ENCODE results near the gene SOX3.

The SOX3 gene

DNA sequence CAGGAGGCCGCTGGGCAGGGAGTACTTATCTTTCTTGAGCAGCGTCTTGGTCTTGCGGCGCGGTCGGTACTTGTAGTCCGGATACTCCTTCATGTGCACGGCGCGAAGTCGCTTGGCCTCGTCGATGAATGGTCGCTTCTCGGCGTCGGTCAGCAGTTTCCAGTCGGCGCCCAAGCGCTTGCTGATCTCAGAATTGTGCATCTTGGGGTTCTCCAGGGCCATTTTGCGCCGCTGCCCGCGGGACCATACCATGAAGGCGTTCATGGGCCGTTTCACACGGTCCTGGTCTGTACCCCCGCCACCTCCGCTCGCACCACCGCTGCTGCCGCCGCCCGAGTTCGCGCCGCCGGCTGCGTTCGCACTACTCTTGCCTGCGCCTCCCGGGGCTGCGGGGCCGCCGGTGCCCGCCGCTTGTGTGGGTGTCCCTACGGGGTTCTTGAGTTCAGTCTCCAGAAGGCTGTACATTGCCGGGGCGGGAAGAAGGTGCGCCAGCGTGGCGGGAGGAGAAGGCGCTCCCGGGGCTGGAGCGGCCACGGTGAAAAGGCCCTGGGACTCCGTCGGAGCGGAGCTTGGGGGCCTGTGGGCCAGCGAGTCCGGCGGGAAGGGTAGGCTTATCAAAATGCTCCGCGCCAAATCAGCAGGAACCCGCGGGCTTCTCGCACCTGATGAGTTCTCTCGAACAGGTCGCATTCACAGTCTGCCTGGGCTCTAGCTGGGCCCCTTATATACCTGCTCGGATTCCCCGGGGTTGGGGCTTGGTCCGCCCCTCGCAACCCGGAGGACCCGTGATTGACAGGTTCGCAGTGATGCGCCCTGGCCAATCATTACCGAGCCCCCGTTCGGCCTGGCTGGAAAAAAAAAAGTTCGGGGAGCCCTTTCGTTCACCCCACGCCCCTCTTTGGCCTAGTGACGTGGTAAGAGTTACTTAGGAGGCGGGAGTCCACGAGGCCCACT is at the start of gene SOX3:
Gene SOX3, minus strand, starts transcription at position 699 of the 954 bp plus-strand sequence. Its CDS starts 9 bp downstream, at position 690.
- peak; percentile 56 for DNase-seq

DNA sequence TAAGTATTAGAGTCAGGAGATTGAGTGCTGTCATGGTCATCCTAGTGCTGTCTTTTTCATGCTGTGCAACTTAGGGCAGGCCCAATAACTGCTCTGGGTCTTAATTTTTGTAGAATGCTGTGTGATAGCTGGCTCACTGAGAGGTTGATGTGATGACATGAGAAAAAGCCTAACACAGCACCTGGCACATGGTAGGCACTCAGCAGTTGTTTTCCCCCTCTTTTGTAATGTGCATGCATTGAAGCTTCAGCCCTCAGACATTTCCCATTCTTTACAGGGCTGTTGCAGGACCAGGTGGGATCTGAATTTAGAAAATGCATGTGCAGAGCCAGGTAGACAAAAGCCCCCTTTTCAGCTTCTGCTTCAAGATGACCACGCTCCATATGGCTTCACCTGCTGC is 44.1 kb upstream of the SOX3 start:
- DNase-seq, result no peak

DNA sequence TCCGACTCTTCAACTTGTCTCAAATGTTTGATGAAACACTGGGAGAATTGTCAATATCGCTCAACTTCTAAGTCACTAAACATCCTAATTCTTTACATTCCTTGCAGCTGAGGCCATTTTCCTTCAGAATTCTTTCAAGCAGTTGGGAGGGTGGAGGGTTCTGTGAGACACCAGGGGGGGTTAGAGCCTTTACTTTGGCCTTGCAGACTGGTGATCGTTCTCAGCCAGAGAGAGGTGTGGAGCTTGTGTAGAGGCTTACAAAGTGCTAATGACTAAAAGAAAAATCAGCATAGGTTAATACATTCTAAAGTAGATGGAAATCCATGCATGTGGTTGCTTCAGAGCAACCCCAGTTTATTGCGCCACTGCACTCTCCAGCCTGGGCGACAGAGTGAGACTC is 21.3 kb upstream of the SOX3 start:
- no peak for DNase-seq

DNA sequence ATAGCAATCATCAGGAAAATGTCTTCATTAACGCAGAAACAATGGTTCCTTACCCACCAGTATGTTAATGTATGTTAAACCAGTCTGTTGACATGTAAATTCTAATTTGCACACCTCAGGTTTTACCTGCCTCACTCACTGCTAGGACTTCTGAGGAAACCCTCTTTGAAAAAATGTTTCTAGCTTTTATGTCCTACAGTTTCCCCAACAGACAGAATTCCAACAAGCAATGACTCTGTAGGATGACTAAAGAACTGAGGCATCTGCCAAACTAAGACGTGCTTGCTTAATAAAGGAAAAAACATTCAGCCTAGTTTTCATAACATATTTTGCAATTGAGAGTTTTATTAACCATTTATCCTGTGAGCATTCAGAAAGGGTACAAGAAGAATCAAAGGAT is 20.6 kb upstream of the SOX3 start:
- DNase-seq, result no peak

DNA sequence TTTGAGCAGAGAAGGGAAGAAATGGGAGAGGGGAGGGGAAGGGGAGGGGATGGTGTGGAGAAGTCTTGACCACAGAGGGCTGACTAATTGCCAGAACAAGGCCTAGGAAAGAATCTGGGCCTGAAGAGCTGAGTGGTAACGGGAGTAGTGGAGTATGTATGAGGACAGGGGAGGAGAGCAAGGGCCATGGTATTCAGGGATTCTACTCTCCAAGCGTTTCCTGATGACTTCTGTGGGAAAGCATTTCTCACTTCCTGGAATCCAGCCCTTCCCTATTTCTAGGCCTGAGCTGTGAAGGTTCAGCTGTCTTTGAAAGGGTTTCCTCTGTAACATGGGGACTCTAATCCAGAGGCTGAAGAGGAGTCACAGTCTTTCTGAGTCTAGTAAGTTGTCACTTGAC is 19.7 kb upstream of the SOX3 start:
- DNase-seq, result no peak

DNA sequence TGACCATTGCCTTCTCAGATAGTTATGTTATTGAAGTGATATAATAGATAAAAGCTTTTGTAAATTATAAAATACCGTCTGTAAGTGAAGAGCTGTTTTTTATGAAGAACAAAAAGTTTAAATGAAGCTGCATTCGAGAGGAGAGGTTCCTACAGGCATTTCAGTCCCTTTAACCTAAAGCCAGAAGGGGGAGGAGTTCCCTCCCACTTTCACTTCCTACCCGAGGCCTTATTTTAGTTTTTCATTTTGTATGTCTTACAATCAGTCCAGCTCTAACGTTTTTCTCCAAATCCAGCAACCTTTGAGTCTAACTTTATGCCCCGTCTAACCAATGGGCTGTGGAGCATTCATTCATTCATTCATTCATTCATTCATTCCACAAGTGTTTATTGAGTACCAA is 16.5 kb upstream of the SOX3 start:
- no peak for DNase-seq

DNA sequence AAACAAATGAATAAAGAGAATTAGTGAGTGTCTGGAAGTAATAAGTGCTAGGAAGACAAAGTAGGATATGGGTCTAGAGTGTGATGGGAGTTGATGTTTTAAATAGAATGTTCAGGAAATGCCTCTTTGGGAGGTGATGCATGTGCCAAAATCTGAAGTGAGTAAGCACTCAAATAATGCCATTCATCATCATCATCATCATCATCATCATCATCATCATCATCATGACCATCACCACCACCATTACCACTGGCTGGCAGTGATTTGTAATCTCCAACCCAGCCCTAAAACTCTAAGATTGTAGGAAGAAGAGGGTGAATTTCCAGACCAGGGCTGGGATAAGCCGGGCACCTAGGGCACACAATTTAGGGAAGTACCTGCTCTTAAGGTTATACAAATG is 9.7 kb upstream of the SOX3 start:
- DNase-seq, result no peak

DNA sequence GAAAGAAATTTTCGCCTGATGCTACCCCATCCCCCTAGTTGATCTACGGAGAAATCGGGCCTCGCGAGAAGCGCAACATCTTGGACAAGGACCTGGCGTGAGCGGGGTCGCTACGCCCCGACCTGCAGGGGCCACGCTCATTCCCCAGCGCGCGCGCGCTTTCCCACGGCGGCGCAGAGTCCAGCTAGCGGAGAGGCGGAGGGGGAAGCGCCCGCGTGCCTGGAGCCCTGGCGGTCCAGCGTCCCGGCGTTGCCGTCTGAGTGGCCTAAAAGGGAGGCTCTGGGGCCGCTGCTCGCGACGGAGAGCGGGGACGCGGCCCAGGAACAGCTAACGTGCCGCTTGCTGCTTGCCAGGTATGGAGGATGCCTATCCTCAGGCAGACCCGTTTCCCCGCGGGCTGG is 6.0 kb upstream of the SOX3 start:
- no peak for DNase-seq

DNA sequence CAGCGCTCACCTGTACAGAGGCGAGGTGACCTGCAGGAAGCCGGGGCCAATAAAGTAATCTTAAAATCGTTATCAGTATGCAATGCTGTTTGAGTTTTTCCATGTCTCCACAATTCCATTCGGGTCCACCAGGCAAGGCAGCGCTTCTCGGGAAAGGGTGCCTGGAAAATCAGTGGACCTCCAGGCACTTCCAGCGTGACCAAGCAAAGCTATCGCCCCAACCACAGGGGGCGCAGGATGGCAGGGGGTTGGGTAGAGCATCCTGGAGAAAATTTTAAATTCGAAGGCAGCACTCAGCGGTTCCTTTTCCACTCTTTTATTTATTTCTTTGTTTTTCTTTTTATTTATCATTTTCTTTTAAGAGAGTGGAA is 5.4 kb upstream of the SOX3 start:
- no peak for DNase-seq

DNA sequence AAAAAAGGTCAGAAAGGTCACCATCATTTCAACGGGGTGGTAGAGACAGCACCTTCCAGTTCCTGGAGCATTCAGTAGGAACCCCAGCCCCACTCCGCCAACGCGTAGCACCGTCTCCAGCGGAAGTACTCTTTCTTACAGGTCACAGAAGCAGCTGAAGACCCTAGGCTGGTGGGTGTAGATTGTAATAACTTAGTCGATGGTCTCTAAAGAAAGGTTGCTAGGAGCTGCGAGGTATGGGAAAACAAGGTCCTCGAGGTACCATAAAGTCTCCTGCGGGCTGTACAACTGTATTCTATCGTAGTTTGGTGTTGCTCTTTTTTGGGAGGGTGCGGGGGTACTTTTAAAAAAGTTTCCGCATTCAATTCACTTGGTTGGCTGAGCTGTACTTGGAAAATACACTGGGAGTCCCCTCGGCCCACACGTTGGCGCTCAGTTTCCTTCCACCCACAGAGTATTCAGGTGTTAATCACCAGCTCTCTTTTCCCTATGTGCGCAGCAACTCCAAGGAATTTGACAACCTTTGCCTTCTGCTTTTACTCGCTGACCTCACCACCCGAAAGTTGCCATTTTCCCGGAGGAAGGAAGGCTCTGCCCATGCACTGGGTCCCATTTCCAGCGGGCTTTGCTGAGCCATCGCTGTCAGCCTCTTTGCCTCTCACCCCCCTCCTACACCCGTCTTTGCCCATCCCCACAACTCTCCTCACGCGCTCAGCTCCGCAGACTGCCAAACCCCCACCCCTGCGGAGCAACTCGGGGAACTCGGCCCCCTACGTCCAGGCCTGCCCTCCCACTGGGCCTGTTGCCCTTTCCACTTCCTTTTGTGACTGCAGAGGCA is 4.8 kb upstream of the SOX3 start:
- DNase-seq, result no peak

DNA sequence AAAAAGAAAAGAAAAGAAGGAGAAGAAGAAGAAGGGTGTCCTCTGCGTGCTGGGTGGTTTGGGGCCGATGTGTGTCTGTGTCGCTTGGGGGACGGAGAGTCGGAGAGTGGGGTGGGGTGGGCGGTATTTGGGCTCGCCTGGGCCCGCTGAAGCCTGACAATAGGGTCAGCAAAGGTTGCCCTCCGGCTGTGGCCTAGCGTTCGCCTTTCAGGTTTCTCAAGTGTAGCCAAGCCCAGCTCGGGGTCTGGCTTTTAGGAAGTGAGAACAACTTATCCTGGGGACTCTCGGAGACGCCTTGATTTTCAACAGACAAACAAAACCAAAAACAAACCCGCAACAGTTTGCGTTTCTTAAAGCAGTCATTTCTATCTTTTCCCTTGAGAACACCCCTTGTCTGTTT is 4.1 kb upstream of the SOX3 start:
- no peak for DNase-seq

DNA sequence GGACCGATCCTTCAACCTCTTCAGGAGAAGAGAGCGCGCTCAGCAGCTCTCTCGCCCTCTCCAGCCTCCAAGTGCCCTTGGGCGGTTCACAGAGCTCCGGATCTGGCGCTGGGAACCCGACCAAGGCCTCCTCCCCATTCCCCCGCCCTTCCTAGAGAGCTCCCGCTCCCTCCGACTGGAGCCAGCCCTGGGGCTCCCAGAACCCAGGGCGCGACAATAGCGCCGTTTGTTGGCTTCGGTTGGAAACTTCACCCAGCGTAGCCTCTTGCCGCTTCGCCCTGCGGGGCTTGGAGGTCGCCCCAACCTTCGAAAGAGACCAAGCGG is 3.1 kb upstream of the SOX3 start:
- peak; percentile 78 for DNase-seq

DNA sequence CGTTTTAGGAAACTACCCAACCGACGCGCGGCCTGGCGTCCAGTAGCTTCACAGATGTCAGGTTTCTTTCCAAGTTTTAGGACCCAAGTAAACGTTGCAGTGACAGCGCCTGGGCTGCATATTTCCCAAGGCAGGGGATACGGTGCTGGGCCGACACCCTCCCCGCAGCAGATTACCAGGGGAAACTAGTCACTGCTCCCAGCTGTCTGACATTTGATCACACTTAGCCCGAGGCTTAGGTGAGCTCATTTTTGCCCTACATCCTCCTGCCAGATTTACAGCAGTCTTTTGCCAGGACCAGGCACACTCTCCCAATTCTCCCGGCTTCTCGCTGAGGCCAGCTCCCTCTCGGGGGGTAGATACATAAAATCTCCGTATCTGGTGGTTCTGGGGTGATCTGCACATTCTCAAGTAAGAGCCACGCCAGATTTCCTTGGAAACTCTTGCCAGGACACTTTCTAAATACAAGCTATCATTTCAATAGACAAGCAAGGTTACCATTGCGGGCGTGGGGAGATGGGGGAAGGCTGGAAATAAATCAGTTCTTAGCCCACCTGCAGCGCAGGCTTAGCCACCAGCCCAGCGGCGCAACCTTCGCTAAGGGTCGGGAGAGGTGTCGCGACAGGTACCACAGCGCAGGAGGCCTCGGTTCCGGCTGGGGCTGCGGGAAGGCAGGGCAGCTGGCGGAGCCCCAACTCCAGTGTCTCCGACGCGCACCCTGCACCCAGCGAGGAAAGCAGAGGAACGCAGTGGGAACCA is 2.5 kb upstream of the SOX3 start:
- peak; percentile 61 for DNase-seq

DNA sequence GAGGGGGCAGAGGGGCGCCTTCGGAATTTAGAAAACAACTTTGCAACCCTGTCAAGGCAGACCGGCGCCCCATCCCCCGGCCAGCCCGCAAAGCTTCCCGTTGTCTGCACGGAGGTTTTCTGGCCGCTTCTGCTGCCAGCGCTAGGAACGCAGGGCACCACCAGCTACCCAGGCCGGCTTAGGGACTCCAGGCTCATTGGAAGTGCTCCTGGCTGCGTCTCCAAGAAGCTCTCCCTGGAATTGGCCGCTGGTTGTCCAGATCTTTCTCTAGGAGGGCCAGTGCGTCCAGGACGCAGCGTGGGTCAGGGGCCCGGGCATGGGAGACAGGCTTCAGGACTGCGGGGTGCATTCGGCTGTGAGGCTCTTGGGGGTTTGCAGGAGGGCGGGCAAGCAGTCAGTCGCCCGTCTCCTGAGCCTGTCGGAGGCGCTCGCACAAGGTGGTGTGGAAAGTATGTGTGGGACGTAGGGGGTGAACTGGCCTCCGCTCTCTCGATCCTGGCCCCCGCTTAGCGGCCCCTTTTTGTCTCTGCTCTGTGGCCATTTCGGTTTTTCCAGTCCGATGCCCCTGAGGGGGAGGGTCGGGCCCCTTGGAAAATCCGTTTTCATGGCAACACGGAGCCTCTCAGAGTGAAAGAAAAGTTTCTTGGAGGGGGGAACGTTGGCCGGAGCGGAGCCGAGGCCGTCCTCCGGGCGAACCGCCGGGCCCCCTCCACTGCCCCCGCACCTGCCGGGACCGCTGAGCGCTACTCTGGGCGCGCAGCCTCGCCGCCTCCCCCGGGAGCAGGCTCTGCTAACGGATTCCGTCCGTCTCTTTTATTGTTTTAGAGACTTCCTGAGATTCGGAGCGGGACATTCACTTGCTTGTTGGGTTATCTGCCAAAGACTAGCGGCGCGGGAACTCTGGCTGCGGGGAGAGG is 810 bp upstream of the SOX3 start:
- peak; percentile 73 for DNase-seq

DNA sequence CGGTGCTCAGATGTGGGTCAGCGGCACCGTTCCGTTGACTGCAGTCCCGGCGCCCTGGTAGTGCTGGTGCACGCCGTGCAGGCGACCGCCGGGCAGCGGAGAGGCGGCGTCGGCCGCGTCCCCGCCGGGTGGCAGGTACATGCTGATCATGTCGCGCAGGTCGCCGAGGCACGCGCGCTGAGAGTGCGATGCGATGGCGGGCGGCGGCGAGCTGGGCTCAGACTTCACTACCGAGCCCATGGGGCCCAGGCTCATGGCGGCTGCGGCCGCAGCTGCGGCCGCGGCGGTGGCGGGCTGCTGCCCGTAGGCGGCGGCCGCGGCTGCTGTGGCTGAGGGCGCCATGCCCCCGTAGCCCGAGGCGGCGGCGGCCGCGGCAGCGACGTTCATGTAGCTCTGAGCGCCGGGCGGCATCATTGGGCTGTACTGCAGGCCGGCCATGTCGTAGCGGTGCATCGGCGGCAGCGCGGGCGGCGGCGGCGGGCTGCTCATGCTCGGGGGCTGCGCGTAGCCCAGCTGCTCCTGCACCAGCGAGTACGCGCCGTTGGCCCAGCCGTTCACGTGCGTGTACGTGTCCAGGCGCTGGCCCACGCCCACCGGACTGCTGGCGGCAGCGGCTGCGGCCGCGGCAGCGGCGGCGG is 1.0 kb downstream of the SOX3 start:
- peak; percentile 83 for DNase-seq

DNA sequence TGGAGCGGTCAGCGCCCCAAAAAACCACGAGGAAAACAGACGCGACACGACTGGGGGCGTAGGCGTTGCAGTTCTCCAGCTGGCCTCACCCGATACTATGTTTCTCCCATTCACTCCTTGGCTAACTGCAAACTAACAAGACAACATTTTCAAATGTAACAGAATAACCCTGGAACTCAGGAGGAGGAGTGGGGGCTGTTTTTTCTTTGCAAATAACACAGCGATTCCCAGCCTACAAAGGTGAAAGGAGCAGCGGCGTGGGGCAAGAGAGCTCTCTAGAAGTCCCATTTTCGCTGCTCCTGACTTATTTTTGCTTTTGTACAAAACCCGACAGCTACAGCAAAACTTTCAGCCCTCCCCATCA is 1.6 kb downstream of the SOX3 start:
- DNase-seq, result peak; percentile 54

DNA sequence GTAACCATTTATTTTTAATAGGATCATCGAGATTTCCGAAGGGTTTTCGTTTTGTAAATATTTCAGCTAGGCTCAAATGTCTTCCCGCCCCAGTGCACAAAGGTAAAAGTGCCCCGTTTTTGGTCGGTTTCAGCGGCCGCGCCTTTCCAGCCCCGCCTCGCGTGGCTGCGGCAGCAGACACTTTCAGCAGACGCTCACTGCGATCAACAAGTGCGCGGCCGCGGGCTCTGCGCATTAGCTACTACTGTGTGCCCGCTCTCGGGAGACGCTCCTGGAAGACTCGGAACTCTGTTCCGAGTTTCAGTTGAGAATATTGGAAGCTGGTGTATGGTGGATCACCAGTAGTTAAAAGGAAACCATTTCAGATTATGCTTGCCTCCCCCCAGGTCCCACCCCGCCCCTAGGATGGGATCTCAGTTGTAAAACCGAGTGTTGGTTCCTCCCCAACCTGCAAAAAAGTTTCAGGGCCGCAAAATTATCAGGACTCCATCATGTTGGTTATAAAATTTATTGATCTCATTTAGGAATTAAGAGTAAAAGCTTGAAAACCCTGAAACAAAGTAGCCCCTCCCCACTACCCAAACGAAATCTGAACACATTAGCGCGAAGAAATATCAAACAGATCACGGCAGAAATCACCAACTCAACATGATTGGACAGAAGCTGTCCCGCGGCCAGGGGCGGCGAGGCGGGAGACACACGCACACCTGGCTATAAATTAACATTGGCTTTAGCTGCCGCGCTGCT is 2.2 kb downstream of the SOX3 start:
- DNase-seq, result peak; percentile 69

DNA sequence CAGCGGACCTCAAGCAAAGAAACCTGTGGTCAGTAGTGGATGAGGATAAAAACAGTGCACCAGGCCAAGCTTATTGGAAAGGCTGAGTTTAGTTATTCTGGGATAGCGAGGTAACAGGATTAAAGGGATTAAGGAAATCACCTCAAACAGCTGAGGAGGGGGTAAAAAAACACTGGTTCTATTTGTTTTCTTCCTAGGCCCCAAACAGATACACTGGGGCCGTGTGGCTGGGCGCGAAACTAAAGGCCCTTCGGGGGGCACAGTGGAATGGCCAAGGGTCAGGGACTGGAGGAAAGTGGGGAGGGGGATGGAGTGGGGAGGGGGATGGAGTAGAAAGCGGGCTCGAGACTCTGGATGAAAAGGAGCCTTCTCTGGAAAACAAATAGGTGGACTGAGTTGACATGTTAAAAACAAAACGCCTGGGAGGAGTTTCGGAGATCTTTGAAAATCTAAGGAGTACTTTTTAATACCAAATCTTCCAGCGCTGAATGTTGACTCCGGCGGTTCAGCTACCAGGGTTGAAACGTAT is 2.9 kb downstream of the SOX3 start:
- peak; percentile 40 for DNase-seq

DNA sequence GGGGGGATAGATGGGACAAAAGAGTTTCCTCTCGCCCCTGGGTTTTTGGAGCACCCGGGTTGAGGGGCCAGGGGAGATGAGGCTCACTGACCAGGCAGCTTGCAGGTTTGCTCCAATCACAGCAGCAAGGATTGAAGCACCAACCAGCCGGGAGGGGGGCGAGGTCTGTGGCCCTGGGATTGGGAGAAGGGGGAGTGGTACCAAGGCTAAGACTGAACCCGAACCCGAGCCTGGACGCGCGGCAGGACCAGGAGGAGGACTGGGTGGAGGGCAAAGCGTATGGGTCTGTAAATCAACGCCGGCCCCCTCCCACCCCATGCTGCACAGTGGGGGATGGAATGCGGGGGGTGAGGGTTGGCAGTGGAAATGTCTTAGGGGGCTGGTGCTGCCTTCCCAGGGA is 3.5 kb downstream of the SOX3 start:
- no peak for DNase-seq

DNA sequence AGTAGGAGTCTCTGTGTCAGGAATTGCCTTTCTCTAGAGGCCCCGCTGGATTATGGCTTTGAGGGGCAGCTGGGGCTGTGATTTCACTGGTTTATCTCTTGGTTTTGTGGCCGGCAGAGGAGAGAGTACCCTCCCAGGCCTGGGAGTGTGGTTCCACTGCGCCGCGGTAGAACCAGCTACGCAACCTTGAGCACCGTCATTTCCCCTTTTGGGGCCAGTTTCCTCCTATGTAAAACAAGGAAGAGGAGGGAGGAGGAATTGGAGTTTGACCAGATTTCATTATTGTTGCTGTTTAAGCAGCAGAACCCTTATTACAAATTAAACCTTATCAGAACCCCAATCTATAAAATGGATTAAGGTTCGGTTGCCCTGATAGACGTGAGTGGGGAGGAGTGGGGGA is 4.4 kb downstream of the SOX3 start:
- no peak for DNase-seq

DNA sequence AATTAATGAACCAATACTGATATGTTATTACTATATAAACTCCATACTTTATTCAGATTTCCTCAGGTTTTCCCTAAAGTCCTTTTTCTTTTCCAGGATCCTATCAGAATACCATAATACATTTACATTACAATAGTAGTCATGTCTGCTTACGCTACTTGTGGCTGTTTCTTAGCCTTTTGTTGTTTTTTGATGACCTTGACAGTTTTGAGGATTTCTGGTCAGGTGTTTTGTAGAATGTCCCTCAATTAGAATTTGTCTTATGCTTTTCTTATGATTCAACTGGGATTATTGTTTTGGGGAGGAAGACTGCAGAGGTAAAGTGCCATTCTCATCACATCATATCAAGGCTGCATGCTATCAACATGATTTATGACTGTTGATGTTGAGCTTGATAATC is 9.1 kb downstream of the SOX3 start:
- no peak for DNase-seq

All from DMS53 (cell line).